Activated T-cell treated with anti-CD3 and anti-CD28 coated beads, Interleukin-2, amount 50 U/mL, for 24 hours (primary cell): Measurements from ENCODE around the gene YWHAB.

Experiments used
- DNase-seq: peaks from one replicate; pipeline ENCODE4 v3.0.0-alpha.2; 2020
- H3K27ac Mint-ChIP-seq: 2 replicates; pipeline ENCODE4 v1.8.0; 2020; ENCODE audit warnings: mild to moderate bottlenecking, mixed read lengths
- H3K27me3 Mint-ChIP-seq: 2 replicates; pipeline ENCODE4 v1.8.0; 2020; ENCODE audit warnings: mixed read lengths
- H3K36me3 Mint-ChIP-seq: 2 replicates; pipeline ENCODE4 v1.8.0; 2020; ENCODE audit warnings: low read depth, mixed read lengths
- H3K4me1 Mint-ChIP-seq: 2 replicates; pipeline ENCODE4 v1.8.0; 2020; ENCODE audit warnings: low read depth, mixed read lengths
- H3K4me3 Mint-ChIP-seq: 2 replicates; pipeline ENCODE4 v1.8.0; 2020; ENCODE audit warnings: mild to moderate bottlenecking, moderate library complexity, mixed read lengths
- H3K9me3 Mint-ChIP-seq: 2 replicates; pipeline ENCODE4 v1.8.0; 2020; ENCODE audit warnings: mixed read lengths

YWHAB gene

GRCh38 chr20:44943828-44944227, 58.3 kb downstream of the YWHAB start:
- Mint-ChIP-seq H3K4me1 (no peaks in the 10 kb centered on the region), H3K36me3 (peaks cover 99% of the 10 kb centered on the region), H3K27ac (peak overlapping the region; percentile 44), H3K27me3 (no peaks in the 10 kb centered on the region), H3K4me3 (no peak overlapping the region), H3K9me3 (no peaks in the 10 kb centered on the region)
- DNase-seq: no peak

- Mint-ChIP-seq H3K27me3 (no peaks in the 10 kb centered on the region), H3K36me3 (peaks cover 99% of the 10 kb centered on the region)
Observed at GRCh38 chr20:44945261-44945660, 59.8 kb downstream of the YWHAB start.

GRCh38 chr20:44946271-44946852, 60.9 kb downstream of the YWHAB start:
- Mint-ChIP-seq H3K36me3 (peaks cover 99% of the 10 kb centered on the region), H3K27me3 (no peaks in the 10 kb centered on the region), H3K4me1 (no peaks in the 10 kb centered on the region), H3K4me3 (no peak overlapping the region), H3K27ac (peak overlapping the region; percentile 56), H3K9me3 (no peaks in the 10 kb centered on the region)
- no peak for DNase-seq

More at GRCh38 chr20:44945261-44945660, 59.8 kb downstream of the YWHAB start:
- H3K4me3 Mint-ChIP-seq: no peak overlapping the region
- no peak for DNase-seq
- H3K9me3 Mint-ChIP-seq: no peaks in the 10 kb centered on the region
- peak overlapping the region; percentile 53 for H3K27ac Mint-ChIP-seq
- no peaks in the 10 kb centered on the region for H3K4me1 Mint-ChIP-seq

- Mint-ChIP-seq H3K9me3 (no peaks in the 10 kb centered on the region), H3K4me3 (no peak overlapping the region), H3K27me3 (no peaks in the 10 kb centered on the region), H3K27ac (no peak overlapping the region), H3K36me3 (peaks cover 99% of the 10 kb centered on the region), H3K4me1 (peaks cover 7% of the 10 kb centered on the region)
- DNase-seq: no peak
Observed at GRCh38 chr20:44948107-44948506, 62.6 kb downstream of the YWHAB start.

- Mint-ChIP-seq H3K4me1 (peaks cover 11% of the 10 kb centered on the region), H3K27ac (peak overlapping the region; percentile 55), H3K36me3 (peaks cover 99% of the 10 kb centered on the region), H3K27me3 (no peaks in the 10 kb centered on the region), H3K4me3 (no peak overlapping the region), H3K9me3 (no peaks in the 10 kb centered on the region)
- DNase-seq: no peak
Observed at GRCh38 chr20:44948513-44948912, 63.0 kb downstream of the YWHAB start.

GRCh38 chr20:44950368-44950767, 64.9 kb downstream of the YWHAB start:
- no peaks in the 10 kb centered on the region for H3K9me3 Mint-ChIP-seq

GRCh38 chr20:44952731-44953130, 67.2 kb downstream of the YWHAB start:
- DNase-seq: no peak
- Mint-ChIP-seq H3K4me3 (no peak overlapping the region), H3K36me3 (peaks cover 99% of the 10 kb centered on the region), H3K27ac (peak overlapping the region; percentile 56), H3K27me3 (no peaks in the 10 kb centered on the region), H3K4me1 (peaks cover 43% of the 10 kb centered on the region), H3K9me3 (no peaks in the 10 kb centered on the region)

More at GRCh38 chr20:44950368-44950767, 64.9 kb downstream of the YWHAB start:
- Mint-ChIP-seq H3K4me3 (no peak overlapping the region), H3K4me1 (peaks cover 23% of the 10 kb centered on the region), H3K36me3 (peaks cover 99% of the 10 kb centered on the region), H3K27me3 (no peaks in the 10 kb centered on the region), H3K27ac (peak overlapping the region; percentile 31)
- no peak for DNase-seq

- Mint-ChIP-seq H3K4me1 (peaks cover 58% of the 10 kb centered on the region), H3K9me3 (no peaks in the 10 kb centered on the region), H3K27ac (peak overlapping the region; percentile 8), H3K36me3 (peaks cover 99% of the 10 kb centered on the region), H3K27me3 (no peaks in the 10 kb centered on the region), H3K4me3 (no peak overlapping the region)
- DNase-seq: no peak
Observed at GRCh38 chr20:44954211-44954610, 68.7 kb downstream of the YWHAB start.

- no peak for DNase-seq
- H3K27ac Mint-ChIP-seq: peak overlapping the region; percentile 22
- peaks cover 96% of the 10 kb centered on the region for H3K36me3 Mint-ChIP-seq
- H3K4me1 Mint-ChIP-seq: peaks cover 63% of the 10 kb centered on the region
- no peaks in the 10 kb centered on the region for H3K9me3 Mint-ChIP-seq
- no peak overlapping the region for H3K4me3 Mint-ChIP-seq
- H3K27me3 Mint-ChIP-seq: no peaks in the 10 kb centered on the region
Observed at GRCh38 chr20:44955270-44955669, 69.8 kb downstream of the YWHAB start.

- Mint-ChIP-seq H3K4me3 (no peak overlapping the region), H3K27ac (no peak overlapping the region), H3K36me3 (peaks cover 85% of the 10 kb centered on the region), H3K4me1 (peaks cover 74% of the 10 kb centered on the region), H3K9me3 (no peaks in the 10 kb centered on the region), H3K27me3 (no peaks in the 10 kb centered on the region)
- no peak for DNase-seq
Observed at GRCh38 chr20:44956410-44956809, 70.9 kb downstream of the YWHAB start.
